Fibroblast of lung (primary cell): Measurements from ENCODE around the gene C18orf63. TPM values are rescaled to one million over a fixed set of nuclear protein-coding genes. Genes with fewer than 3 reads are reported as not detected.

Experiments
- DNase-seq, 2 donors: peaks; one replicate each; pipeline versions ENCODE4 v3.0.0 to v3.0.0-alpha.2; 2010; ENCODE audit warnings: low read depth in 2 of 2
- H2AFZ ChIP-seq: 2 replicates; pipeline ENCODE4 v1.5.1; 2012; ENCODE audit warnings: low read length, control low read depth, inconsistent platforms
- H3K27ac ChIP-seq: 2 replicates; pipeline ENCODE4 v1.5.1; 2011; ENCODE audit warnings: low read length, control low read depth; ENCODE audit not compliant: insufficient read depth
- H3K27me3 ChIP-seq: 2 replicates; pipeline ENCODE4 v1.5.1; 2011; ENCODE audit warnings: mild to moderate bottlenecking, low read length; ENCODE audit not compliant: control insufficient read depth, insufficient read depth
- H3K36me3 ChIP-seq: 2 replicates; pipeline ENCODE4 v1.5.1; 2011; ENCODE audit warnings: low read length; ENCODE audit not compliant: control insufficient read depth, insufficient read depth
- H3K4me1 ChIP-seq: 2 replicates; pipeline ENCODE4 v1.5.1; 2011; ENCODE audit warnings: low read length; ENCODE audit not compliant: control insufficient read depth, insufficient read depth; ENCODE audit errors: extremely low read depth
- H3K4me2 ChIP-seq: 2 replicates; pipeline ENCODE4 v1.5.1; 2011; ENCODE audit warnings: low read length, control low read depth; ENCODE audit not compliant: insufficient read depth; ENCODE audit errors: extremely low read depth
- H3K4me3 ChIP-seq, 4 experiments: fragments of 200-600 bp in 1 of 4; sonication (generic) in 1 of 4; replicated peaks in 1 of 4; 2 replicates each; pipeline ENCODE4 v1.5.1; 2011 to 2016; ENCODE audit warnings: low read length in 4 of 4, low read depth in 3 of 4, mild to moderate bottlenecking in 3 of 4, control low read depth in 2 of 4, inconsistent platforms in 1 of 4, mixed read lengths in 1 of 4; ENCODE audit not compliant: insufficient read depth in 1 of 4; ENCODE audit errors: control extremely low read depth in 1 of 4
- H3K79me2 ChIP-seq: 2 replicates; pipeline ENCODE4 v1.5.1; 2012; ENCODE audit warnings: mild to moderate bottlenecking, low read length, inconsistent platforms; ENCODE audit not compliant: control insufficient read depth, insufficient read depth
- H3K9ac ChIP-seq: 2 replicates; pipeline ENCODE4 v1.5.1; 2011; ENCODE audit warnings: mild to moderate bottlenecking, low read length, control low read depth; ENCODE audit not compliant: insufficient read depth
- H3K9me3 ChIP-seq: 2 replicates; pipeline ENCODE4 v1.5.1; 2012; ENCODE audit warnings: low read depth, low read length; ENCODE audit not compliant: control insufficient read depth, insufficient read depth
- H4K20me1 ChIP-seq: 2 replicates; pipeline ENCODE4 v1.5.1; 2011; ENCODE audit warnings: low read length; ENCODE audit not compliant: control insufficient read depth, insufficient read depth; ENCODE audit errors: extremely low read depth
- CTCF ChIP-seq, 2 donors: IDR thresholded peaks in 1 of 2; conservative IDR thresholded peaks in 1 of 2; 1 replicate in 1 of 2; 2 replicates in 1 of 2; pipeline ENCODE4 v1.5.1; 2011 to 2012; ENCODE audit warnings: low read length in 2 of 2, control low read depth in 1 of 2, inconsistent platforms in 1 of 2, low read depth in 1 of 2, mild to moderate bottlenecking in 1 of 2
- EZH2 ChIP-seq: IDR thresholded peaks from 2 replicates; pipeline ENCODE4 v1.5.1; 2012; ENCODE audit warnings: low read length, control low read depth, mild to moderate bottlenecking; ENCODE audit errors: missing control alignments
- polyA plus RNA-seq, 2 donors: library from polyadenylated mRNA; depleted of rRNA in 1 of 2; stranded (reverse) in 1 of 2; unstranded in 1 of 2; fragments of >200 nt; gene quantifications; 2 replicates each; pipeline ENCODE4 v1.2.1, GENCODE V29; 2011 to 2012; ENCODE audit warnings: missing spikeins in 1 of 2
- total RNA-seq: library from RNA; depleted of rRNA; stranded (reverse); fragments of >200 nt; gene quantifications from 2 replicates; pipeline ENCODE4 v1.2.1, GENCODE V29; 2014

The C18orf63 gene
- total and polyA plus RNA-seq, 2 donors (not counting 1 experiment from before 2014, with no cell fraction given), result not detected

- TF ChIP-seq CTCF (conservative IDR thresholded peaks at IDR 0.05 in 1 of 2, IDR thresholded peaks at IDR 0.05 in 1 of 2; ENCODE audit: low read depth in 1 of 2, low read length in 2 of 2) (no peak), EZH2 (no peak)
- Histone ChIP-seq H3K9me3 (no peaks in the 10 kb centered on the region), H3K4me1 (peaks cover 2% of the 10 kb centered on the region)
Measured at GRCh38 chr18:74303306-74303705, 12.3 kb upstream of the C18orf63 start.

GRCh38 chr18:74303936-74304335 is 11.7 kb upstream of the C18orf63 start:
- Histone ChIP-seq H3K36me3 (no peaks in the 10 kb centered on the region), H3K79me2 (no peaks in the 10 kb centered on the region), H3K4me1 (peaks cover 2% of the 10 kb centered on the region), H3K9me3 (no peaks in the 10 kb centered on the region), H3K4me2 (peak overlapping the region; percentile 8), H4K20me1 (no peaks in the 10 kb centered on the region), H3K4me3 (no peak overlapping the region), H3K27me3 (peaks cover 3% of the 10 kb centered on the region), H3K27ac (no peak overlapping the region), H2AFZ (no peak overlapping the region), H3K9ac (no peak overlapping the region)
- DNase-seq, result peak; percentile 31 to 76
- no peak for TF ChIP-seq EZH2
- no peak for TF ChIP-seq CTCF (conservative IDR thresholded peaks at IDR 0.05 in 1 of 2, IDR thresholded peaks at IDR 0.05 in 1 of 2; ENCODE audit: low read depth in 1 of 2, low read length in 2 of 2)

More at GRCh38 chr18:74303306-74303705, 12.3 kb upstream of the C18orf63 start:
- H3K9ac ChIP-seq, result no peak overlapping the region
- peaks cover 3% of the 10 kb centered on the region for H3K27me3 ChIP-seq
- H3K4me3 ChIP-seq, result no peak overlapping the region
- no peak overlapping the region for H3K4me2 ChIP-seq
- no peaks in the 10 kb centered on the region for H4K20me1 ChIP-seq
- H2AFZ ChIP-seq, result no peak overlapping the region
- H3K79me2 ChIP-seq, result no peaks in the 10 kb centered on the region
- H3K36me3 ChIP-seq, result no peaks in the 10 kb centered on the region
- H3K27ac ChIP-seq, result no peak overlapping the region
- no peak for DNase-seq

- H3K4me2 ChIP-seq, result peak overlapping the region; percentile 8
- peak; percentile 29 to 38 for DNase-seq
- TF ChIP-seq CTCF (conservative IDR thresholded peaks at IDR 0.05 in 1 of 2, IDR thresholded peaks at IDR 0.05 in 1 of 2; ENCODE audit: low read depth in 1 of 2, low read length in 2 of 2) (peak; percentile 40 to 53), EZH2 (no peak)
Measured at GRCh38 chr18:74310411-74310810, 5.2 kb upstream of the C18orf63 start.

More at GRCh38 chr18:74310411-74310810, 5.2 kb upstream of the C18orf63 start:
- H2AFZ ChIP-seq, result peak overlapping the region; percentile 24
- H3K27me3 ChIP-seq, result no peaks in the 10 kb centered on the region
- no peaks in the 10 kb centered on the region for H4K20me1 ChIP-seq
- no peak overlapping the region for H3K4me3 ChIP-seq
- no peaks in the 10 kb centered on the region for H3K4me1 ChIP-seq
- no peaks in the 10 kb centered on the region for H3K9me3 ChIP-seq
- no peaks in the 10 kb centered on the region for H3K36me3 ChIP-seq
- no peaks in the 10 kb centered on the region for H3K79me2 ChIP-seq
- no peak overlapping the region for H3K27ac ChIP-seq
- no peak overlapping the region for H3K9ac ChIP-seq
